K562 (cell line): ENCODE data around the gene AP2S1. TPM values are rescaled to one million over a fixed set of nuclear protein-coding genes. Genes with fewer than 3 reads are reported as not detected.

ENCODE experiments used
- ATAC-seq: fragments of 200-7000 bp; cut with Tn5 transposase; 3 replicates; pipeline ENCODE4 v1.9.1; 2020; ENCODE audit warnings: moderate library complexity
- BruUV-seq: library from RNA; stranded (reverse); fragments of 400-500 nt; replicated peaks from 2 replicates; lab custom pipeline; 2021; lab: Mats Ljungman, UMichigan
- CTCF ChIA-PET: fragments of 300-600 bp; formaldehyde crosslinking; extraction: SDS; loops from one replicate; lab custom pipeline; 2021; ENCODE audit warnings: low intra/inter-chr PET ratio; lab: Yijun Ruan, JAX
- POLR2A ChIA-PET: fragments of 300-600, 350-650 bp; sonication (Branson Sonifier 250); formaldehyde crosslinking; extraction: SDS; loops from one replicate; lab custom pipeline; 2021; ENCODE audit warnings: antibody characterized with exemption, inconsistent platforms; lab: Yijun Ruan, JAX
- DNase-seq, 4 experiments: peaks; one replicate each; pipeline versions ENCODE4 v3.0.0 to v3.0.0-alpha.2; 2011 to 2018; ENCODE audit warnings: low spot score in 3 of 4, mixed read lengths in 3 of 4; ENCODE audit errors: extremely low read depth in 1 of 4
- FAIRE-seq: peaks from 2 replicates; lab custom pipeline; 2011; peaks lifted over from hg19 to GRCh38; lab: Jason Lieb, UNC
- H2AFZ ChIP-seq: 2 replicates; pipeline ENCODE4 v1.6.0; 2011; ENCODE audit warnings: low read depth, low read length, control low read depth, inconsistent platforms
- H3K27ac ChIP-seq: fragments of 200-600 bp; 3 replicates; pipeline ENCODE4 v1.8.0; 2011; ENCODE audit warnings: low read depth, mild to moderate bottlenecking, control low read depth, inconsistent platforms, low read length, moderate library complexity, mixed read lengths; ENCODE audit errors: extremely low read depth
- H3K27me3 ChIP-seq, 2 experiments: fragments of 300-600 bp in 1 of 2; 2 replicates in 1 of 2; 3 replicates in 1 of 2; pipeline versions ENCODE4 v1.6.0 to v1.8.0; 2011; ENCODE audit warnings: inconsistent platforms in 2 of 2, low read length in 2 of 2, mild to moderate bottlenecking in 1 of 2, mixed read lengths in 1 of 2, moderate library complexity in 1 of 2; ENCODE audit not compliant: control insufficient read depth in 2 of 2, insufficient read depth in 2 of 2
- H3K36me3 ChIP-seq: fragments of 300-600 bp; 3 replicates; pipeline ENCODE4 v1.8.0; 2011; ENCODE audit warnings: mild to moderate bottlenecking, low read length, inconsistent platforms; ENCODE audit not compliant: control insufficient read depth, insufficient read depth
- H3K4me1 ChIP-seq, 2 experiments: fragments of 200-600 bp in 1 of 2; replicated peaks in 1 of 2; 2 replicates in 1 of 2; 3 replicates in 1 of 2; pipeline versions ENCODE4 v1.5.1 to v1.8.0; 2011; ENCODE audit warnings: inconsistent platforms in 2 of 2, low read length in 2 of 2, mild to moderate bottlenecking in 1 of 2, mixed read lengths in 1 of 2, moderate library complexity in 1 of 2; ENCODE audit not compliant: control insufficient read depth in 2 of 2, insufficient read depth in 2 of 2
- H3K4me2 ChIP-seq: 2 replicates; pipeline ENCODE4 v1.6.1; 2011; ENCODE audit warnings: low read length, control low read depth, inconsistent platforms, mixed read lengths; ENCODE audit not compliant: insufficient read depth
- H3K4me3 ChIP-seq: fragments of 200-600 bp; sonication (generic), shearing (Covaris generic); 2 replicates; pipeline ENCODE4 v1.5.1; 2016; ENCODE audit warnings: control low read depth, inconsistent platforms
- H3K79me2 ChIP-seq: fragments of 200-600 bp; 3 replicates; pipeline ENCODE4 v1.8.0; 2011; ENCODE audit warnings: low read length, inconsistent platforms; ENCODE audit not compliant: control insufficient read depth, insufficient read depth
- H3K9ac ChIP-seq, 2 experiments: 2 replicates each; pipeline versions ENCODE4 v1.6.0 to v1.6.1; 2011; ENCODE audit warnings: low read depth in 2 of 2, low read length in 2 of 2, control low read depth in 1 of 2, inconsistent platforms in 1 of 2, mild to moderate bottlenecking in 1 of 2, mixed read lengths in 1 of 2; ENCODE audit not compliant: insufficient read depth in 1 of 2
- H3K9me1 ChIP-seq: one replicate; pipeline ENCODE4 v1.6.0; 2011; ENCODE audit warnings: inconsistent platforms, mild to moderate bottlenecking, low read length, moderate library complexity; ENCODE audit not compliant: control insufficient read depth, insufficient read depth
- H3K9me3 ChIP-seq: replicated peaks from 2 replicates; pipeline ENCODE4 v1.5.1; 2011; ENCODE audit warnings: low read depth, low read length, inconsistent platforms; ENCODE audit not compliant: control insufficient read depth, insufficient read depth
- H4K20me1 ChIP-seq: replicated peaks from 2 replicates; pipeline ENCODE4 v1.6.1; 2011; ENCODE audit warnings: low read length, inconsistent platforms, mixed read lengths; ENCODE audit not compliant: control insufficient read depth, insufficient read depth
- BHLHE40 ChIP-seq: IDR thresholded peaks from 2 replicates; pipeline ENCODE4 v1.6.1; 2011; ENCODE audit warnings: low read length, improper control_type of control experiment
- CREB3L1 ChIP-seq: fragments of 450-650 bp; IDR thresholded peaks from 2 replicates; pipeline ENCODE4 v1.6.1; 2014; ENCODE audit warnings: low read depth, mild to moderate bottlenecking, moderate library complexity, borderline replicate concordance
- ELK3 ChIP-seq: fragments of 450-650 bp; formaldehyde crosslinking; IDR thresholded peaks from 2 replicates; pipeline ENCODE4 v1.4.0; 2020; ENCODE audit warnings: mild to moderate bottlenecking
- HNRNPLL ChIP-seq: fragments of 200-400 bp; formaldehyde crosslinking; IDR thresholded peaks from 2 replicates; pipeline ENCODE4 v1.6.1; 2017; ENCODE audit warnings: low read length, low read depth, mild to moderate bottlenecking; ENCODE audit not compliant: poor library complexity, severe bottlenecking
- MGA ChIP-seq: fragments of 450-650 bp; IDR thresholded peaks from 2 replicates; pipeline ENCODE4 v1.6.1; 2016; ENCODE audit warnings: mild to moderate bottlenecking, moderate library complexity
- SAFB2 ChIP-seq: fragments of 200-400 bp; formaldehyde crosslinking; IDR thresholded peaks from 2 replicates; pipeline ENCODE4 v1.6.1; 2018; ENCODE audit warnings: borderline replicate concordance, low read length, low read depth, moderate library complexity; ENCODE audit not compliant: severe bottlenecking
- WGBS: fragments of 100-300 bp; shearing (Covaris generic); methylation state at CpG from one replicate; pipeline ENCODE4 v1.1.6; 2016; ENCODE audit warnings: low coverage, mixed read lengths; ENCODE audit not compliant: insufficient coverage; ENCODE audit errors: missing lambda C conversion rate; 5-methylcytosine and 5-hydroxymethylcytosine counted together
- in situ Hi-C: fragments of 300-500 bp; cut with MboI; formaldehyde crosslinking; loops from 4 replicates; pipeline ENCODE4 v1.15.0; 2018; ENCODE audit warnings: inconsistent platforms, mixed read lengths
- intact Hi-C: fragments of 100-400 bp; cut with micrococcal nuclease; formaldehyde crosslinking; loops from 2 replicates; pipeline ENCODE4 v1.14.2; 2022
- polyA plus RNA-seq, 8 experiments: library from polyadenylated mRNA; depleted of rRNA in 4 of 8; stranded (reverse) in 5 of 8; unstranded in 3 of 8; fragments of >200 nt; fragmentation: Nextera tagmentation in 2 of 8; fragmentation: Illumina TruSeq in 1 of 8; extraction: Ambion mirVana in 2 of 8; extraction: Trizol in 1 of 8; gene quantifications; 2 replicates each; pipeline versions ENCODE4 v1.2.1 to v1.2.3, GENCODE V29; 2011 to 2014; ENCODE audit warnings: inconsistent platforms in 1 of 8, missing spikeins in 1 of 8
- total RNA-seq, 7 experiments: library from RNA; depleted of rRNA in 6 of 7; stranded (reverse); fragments of >200 nt in 6 of 7; fragmentation: Illumina TruSeq in 2 of 7; extraction: Trizol in 2 of 7; gene quantifications; 2 replicates each; pipeline versions ENCODE4 v1.2.1 to v1.2.3, GENCODE V29; 2011 to 2021; ENCODE audit warnings: low replicate concordance in 1 of 7

Gene AP2S1
- total and polyA plus RNA-seq, 9 of the 15 experiments (the other 6 are each of a cell fraction or from before 2014, with no cell fraction given) = 32.4 to 294 (median 136) TPM

GRCh38 chr19:46788968-46789338, 61.7 kb downstream of the AP2S1 start:
- peaks cover 47% of the 10 kb centered on the region for H3K79me2 ChIP-seq
- H4K20me1 ChIP-seq = peaks cover 29% of the 10 kb centered on the region
- ChIA-PET POLR2A (interaction anchor here (0.5 to 5.9 kb wide), 26 partner anchors 9 to 1681 kb away, joined by 3 to 89 read pairs (median 4); partner anchors contain the start of genes PRKD2 and ZC3H4), CTCF (no interaction called here)
- no peaks in the 10 kb centered on the region for H3K27me3 ChIP-seq
- no peaks in the 10 kb centered on the region for H3K9me1 ChIP-seq
- no peaks in the 10 kb centered on the region for H3K9me3 ChIP-seq
- H3K4me1 ChIP-seq = peaks cover 18 to 38% of the 10 kb centered on the region in 2 experiments
- H3K4me2 ChIP-seq = no peak overlapping the region; the same call in 1 of the 2 replicates
- H3K9ac ChIP-seq = peak overlapping the region in 1 of 2 experiments; percentile 12; a peak in 1 of 4 replicates
- H2AFZ ChIP-seq = peak overlapping the region; percentile 79
- FAIRE-seq = no peak
- H3K36me3 ChIP-seq = peaks cover 27% of the 10 kb centered on the region
- DNase-seq = no peak
- no TSS peak for BruUV-seq
- 46% methylated on average over 9 of the region's 9 CpGs for WGBS
- in situ Hi-C loops = no loop called here
- no peak for ATAC-seq
- H3K4me3 ChIP-seq = no peak overlapping the region
- H3K27ac ChIP-seq = peak overlapping the region; percentile 69
- intact Hi-C loops = loop anchor here (5.0 kb wide), 1 partner anchor 38 kb away; no protein-coding TSS in a partner anchor
- TF ChIP-seq CREB3L1 (no peak), MGA (peak; percentile 42), SAFB2 (no peak), HNRNPLL (no peak), ELK3 (no peak), BHLHE40 (0 out of 2 replicates have a peak, but pooled peaks have one; percentile 28)
